Measurements from ENCODE around the gene FAM120A. TPM values are rescaled to one million over a fixed set of nuclear protein-coding genes. Genes with fewer than 3 reads are reported as not detected.

The FAM120A gene
- total and polyA plus RNA-seq, 9 of the 15 experiments (the other 6 are each of a cell fraction or from before 2014, with no cell fraction given), result 8.7 to 71.0 (median 42.2) TPM

GRCh38 chr9:93603011-93603410, 151.5 kb downstream of the FAM120A start (continued):
- TF ChIP-seq MAX (CRISPR knock-in tag; IDR thresholded peaks at IDR 0.05), result no peak
- no peak for TF ChIP-seq HNRNPK (IDR thresholded peaks at IDR 0.05; ENCODE audit: low read depth, low read length, poor library complexity, severe bottlenecking)
- TF ChIP-seq SRSF9 (IDR thresholded peaks at IDR 0.05; ENCODE audit: borderline replicate concordance, low read depth, low read length), result no peak

- in situ Hi-C loops (cut with MboI), result no loop called here
- peaks cover 7% of the 10 kb centered on the region; the same call in 2 of the 3 replicates for H3K79me2 ChIP-seq (ENCODE audit: control insufficient read depth, insufficient read depth, low read length)
- H3K27ac ChIP-seq (ENCODE audit: extremely low read depth, low read depth, low read length), result no peak overlapping the region
- FAIRE-seq (no peak), ATAC-seq (no peak), DNase-seq (ENCODE audit: extremely low read depth in 1 of 4, low spot score in 3 of 4) (no peak)
- no peak overlapping the region for H3K9ac ChIP-seq (ENCODE audit: insufficient read depth in 1 of 2, low read depth in 2 of 2, low read length in 2 of 2)
- H3K9me3 ChIP-seq (replicated peaks; ENCODE audit: control insufficient read depth, insufficient read depth, low read depth, low read length), result no peaks in the 10 kb centered on the region
- H3K4me1 ChIP-seq (replicated peaks in 1 of 2; ENCODE audit: control insufficient read depth in 2 of 2, insufficient read depth in 2 of 2, low read length in 2 of 2), result peaks cover 11% of the 10 kb centered on the region in 2 experiments; a peak in 4 of 5 replicates
- no peak overlapping the region for H2AFZ ChIP-seq (ENCODE audit: low read depth, low read length)
- H3K36me3 ChIP-seq (ENCODE audit: control insufficient read depth, insufficient read depth, low read length), result no peaks in the 10 kb centered on the region
- intact Hi-C loops (cut with micrococcal nuclease), result no loop called here
- ChIA-PET POLR2A (no interaction called here), CTCF (ENCODE audit: low intra/inter-chr PET ratio) (no interaction called here)
- BruUV-seq (replicated peaks), result no TSS peak
- 41% methylated on average over 2 of the region's 4 CpGs for WGBS (ENCODE audit: insufficient coverage, low coverage, missing lambda C conversion rate)
- no peaks in the 10 kb centered on the region for H3K27me3 ChIP-seq (ENCODE audit: control insufficient read depth in 2 of 2, insufficient read depth in 2 of 2, low read length in 2 of 2)
- no peaks in the 10 kb centered on the region for H3K9me1 ChIP-seq (ENCODE audit: control insufficient read depth, insufficient read depth, low read length)
- TF ChIP-seq ZNF695 (CRISPR knock-in tag; IDR thresholded peaks at IDR 0.05) (no peak), EP400 (IDR thresholded peaks at IDR 0.05) (no peak), SREBF1 (IDR thresholded peaks at IDR 0.05; ENCODE audit: borderline replicate concordance, low read depth, low read length) (no peak), RBBP5 (IDR thresholded peaks at IDR 0.05; ENCODE audit: borderline replicate concordance, insufficient read depth, low read length, poor library complexity, severe bottlenecking) (no peak), BCL6 (CRISPR knock-in tag; IDR thresholded peaks at IDR 0.05) (no peak)
- H4K20me1 ChIP-seq (replicated peaks; ENCODE audit: control insufficient read depth, insufficient read depth, low read length), result peaks cover 14% of the 10 kb centered on the region; the same call in 1 of the 2 replicates
- no peak overlapping the region for H3K4me2 ChIP-seq (ENCODE audit: insufficient read depth, low read length)
- H3K4me3 ChIP-seq, result no peak overlapping the region
Observed at GRCh38 chr9:93603906-93604326, 152.4 kb downstream of the FAM120A start.
